Caco-2 (cell line): Measurements from ENCODE around the gene NEIL3. TPM values are rescaled to one million over a fixed set of nuclear protein-coding genes. Genes with fewer than 3 reads are reported as not detected.

Experiments
- BruUV-seq: library from RNA; stranded (reverse); fragments of 400-500 nt; replicated peaks from 2 replicates; lab custom pipeline; 2021; lab: Mats Ljungman, UMichigan
- CTCF ChIA-PET: fragments of 300-600 bp; sonication (Branson Sonifier 250); formaldehyde crosslinking; loops from one replicate; lab custom pipeline; 2022; ENCODE audit warnings: antibody characterized with exemption; lab: Charles Lee
- POLR2A ChIA-PET: fragments of 300-600 bp; sonication (Branson Sonifier 250); formaldehyde crosslinking; loops from one replicate; lab custom pipeline; 2022; ENCODE audit warnings: antibody characterized with exemption; lab: Charles Lee
- DNase-seq, 2 experiments: peaks; one replicate each; pipeline versions ENCODE4 v3.0.0 to v3.0.0-alpha.2; 2020 to 2022
- H3K27me3 ChIP-seq: replicated peaks from 2 replicates; pipeline ENCODE4 v1.6.0; 2011; ENCODE audit warnings: low read length; ENCODE audit not compliant: control insufficient read depth, insufficient read depth
- H3K36me3 ChIP-seq: 2 replicates; pipeline ENCODE4 v1.5.1; 2011; ENCODE audit warnings: low read length; ENCODE audit not compliant: control insufficient read depth, insufficient read depth
- H3K4me1 ChIP-seq: fragments of 250-450 bp; sonication (Bioruptor Pico); 2 replicates; pipeline ENCODE4 v1.5.1; 2020; ENCODE audit warnings: mild to moderate bottlenecking
- H3K4me3 ChIP-seq: 2 replicates; pipeline ENCODE4 v1.5.1; 2011; ENCODE audit warnings: low read depth, mild to moderate bottlenecking, control low read depth, low read length
- H3K9me3 ChIP-seq: fragments of 250-450 bp; sonication (Bioruptor Pico); 2 replicates; pipeline ENCODE4 v1.5.1; 2020; ENCODE audit warnings: mild to moderate bottlenecking, moderate library complexity
- H3K27ac Mint-ChIP-seq: one replicate; pipeline ENCODE4 v1.8.0; 2022; ENCODE audit warnings: mixed read lengths; ENCODE audit not compliant: unreplicated experiment
- H3K27me3 Mint-ChIP-seq: one replicate; pipeline ENCODE4 v1.8.0; 2022; ENCODE audit warnings: mixed read lengths; ENCODE audit not compliant: insufficient read depth, unreplicated experiment
- H3K36me3 Mint-ChIP-seq: one replicate; pipeline ENCODE4 v1.8.0; 2022; ENCODE audit warnings: mild to moderate bottlenecking, mixed read lengths; ENCODE audit not compliant: insufficient read depth, unreplicated experiment
- H3K4me1 Mint-ChIP-seq: one replicate; pipeline ENCODE4 v1.8.0; 2022; ENCODE audit warnings: low read depth, mixed read lengths; ENCODE audit not compliant: unreplicated experiment
- H3K4me3 Mint-ChIP-seq: one replicate; pipeline ENCODE4 v1.8.0; 2022; ENCODE audit warnings: mild to moderate bottlenecking, moderate library complexity, mixed read lengths; ENCODE audit not compliant: unreplicated experiment
- H3K9me3 Mint-ChIP-seq: one replicate; pipeline ENCODE4 v1.8.0; 2022; ENCODE audit warnings: mixed read lengths; ENCODE audit not compliant: unreplicated experiment
- intact Hi-C: fragments of 100-400 bp; cut with micrococcal nuclease; formaldehyde crosslinking; loops from one replicate; pipeline ENCODE4 v1.10.0; 2022; ENCODE audit not compliant: unreplicated experiment
- total RNA-seq: library from RNA; stranded (reverse); gene quantifications from 2 replicates; pipeline ENCODE4 v1.2.3, GENCODE V29; 2022
- TF ChIP-seq, protein P1 (sequence below), 2 experiments: fragments of 200-600 bp in 1 of 2; IDR thresholded peaks; 1 replicate in 1 of 2; 2 replicates in 1 of 2; pipeline versions ENCODE4 v1.5.1 to v1.8.0; 2011 to 2022; ENCODE audit warnings: antibody characterized with exemption in 1 of 2, control low read depth in 1 of 2, inconsistent platforms in 1 of 2, low read depth in 1 of 2, low read length in 1 of 2, mild to moderate bottlenecking in 1 of 2, moderate library complexity in 1 of 2; ENCODE audit not compliant: insufficient read depth in 1 of 2, severe bottlenecking in 1 of 2, unreplicated experiment in 1 of 2

The NEIL3 gene
- total RNA-seq, 1 experiment from 2014 or later, result 8.0 TPM

DNA sequence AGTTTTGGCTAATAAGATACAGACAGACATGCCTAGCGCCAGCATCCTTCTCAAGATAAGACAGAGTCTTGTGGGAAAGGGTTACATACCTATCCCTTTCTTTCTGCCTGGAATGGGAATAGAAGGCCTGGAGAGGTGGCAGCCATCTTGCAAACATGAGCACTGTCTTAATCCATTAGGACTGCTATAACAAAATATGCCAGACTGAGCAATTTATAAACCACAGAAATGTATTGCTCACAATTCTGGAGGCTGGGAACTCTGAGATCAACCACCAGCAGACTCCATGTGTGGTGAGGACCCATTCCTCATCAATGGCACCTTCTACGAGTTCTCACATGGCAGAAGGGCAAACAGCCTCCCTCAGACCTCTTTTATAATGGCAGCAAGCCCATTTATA is 26.5 kb upstream of the NEIL3 start:
- H3K4me1 Mint-ChIP-seq, result no peaks in the 10 kb centered on the region
- no TSS peak for BruUV-seq
- POLR2A ChIA-PET, result no interaction called here
- CTCF ChIA-PET, result no interaction called here
- Histone ChIP-seq H3K4me3 (no peak overlapping the region), H3K4me1 (no peaks in the 10 kb centered on the region), H3K27me3 (no peaks in the 10 kb centered on the region), H3K9me3 (no peaks in the 10 kb centered on the region), H3K36me3 (no peaks in the 10 kb centered on the region)
- no peak overlapping the region for H3K27ac Mint-ChIP-seq
- H3K4me3 Mint-ChIP-seq, result no peak overlapping the region
- intact Hi-C loops, result no loop called here
- H3K27me3 Mint-ChIP-seq, result no peaks in the 10 kb centered on the region
- H3K36me3 Mint-ChIP-seq, result no peaks in the 10 kb centered on the region
- no peaks in the 10 kb centered on the region for H3K9me3 Mint-ChIP-seq
- no peak for DNase-seq
- TF ChIP-seq, protein P1, sequence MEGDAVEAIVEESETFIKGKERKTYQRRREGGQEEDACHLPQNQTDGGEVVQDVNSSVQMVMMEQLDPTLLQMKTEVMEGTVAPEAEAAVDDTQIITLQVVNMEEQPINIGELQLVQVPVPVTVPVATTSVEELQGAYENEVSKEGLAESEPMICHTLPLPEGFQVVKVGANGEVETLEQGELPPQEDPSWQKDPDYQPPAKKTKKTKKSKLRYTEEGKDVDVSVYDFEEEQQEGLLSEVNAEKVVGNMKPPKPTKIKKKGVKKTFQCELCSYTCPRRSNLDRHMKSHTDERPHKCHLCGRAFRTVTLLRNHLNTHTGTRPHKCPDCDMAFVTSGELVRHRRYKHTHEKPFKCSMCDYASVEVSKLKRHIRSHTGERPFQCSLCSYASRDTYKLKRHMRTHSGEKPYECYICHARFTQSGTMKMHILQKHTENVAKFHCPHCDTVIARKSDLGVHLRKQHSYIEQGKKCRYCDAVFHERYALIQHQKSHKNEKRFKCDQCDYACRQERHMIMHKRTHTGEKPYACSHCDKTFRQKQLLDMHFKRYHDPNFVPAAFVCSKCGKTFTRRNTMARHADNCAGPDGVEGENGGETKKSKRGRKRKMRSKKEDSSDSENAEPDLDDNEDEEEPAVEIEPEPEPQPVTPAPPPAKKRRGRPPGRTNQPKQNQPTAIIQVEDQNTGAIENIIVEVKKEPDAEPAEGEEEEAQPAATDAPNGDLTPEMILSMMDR (IDR thresholded peaks at IDR 0.05; ENCODE audit: insufficient read depth in 1 of 2, low read depth in 1 of 2, low read length in 1 of 2, severe bottlenecking in 1 of 2, unreplicated experiment in 1 of 2), result no peak

DNA sequence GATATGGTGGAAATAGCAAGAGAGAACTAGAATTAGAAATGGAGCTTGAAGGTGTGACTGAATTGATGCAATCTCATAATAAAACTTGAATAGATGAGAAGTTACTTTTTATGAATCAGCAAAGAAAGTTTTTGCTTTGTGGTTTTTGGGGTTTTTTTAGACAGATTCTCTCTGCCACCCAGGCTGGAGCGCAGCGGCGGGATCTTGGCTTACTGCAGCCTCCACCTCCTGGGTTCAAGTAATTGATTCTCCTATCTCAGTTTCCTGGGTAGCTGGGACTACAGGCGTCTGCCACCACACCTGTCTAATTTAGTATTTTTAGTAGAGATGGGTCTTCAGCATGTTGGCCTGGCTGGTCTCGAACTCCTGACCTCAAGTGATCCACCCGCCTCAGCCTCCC is 23.7 kb upstream of the NEIL3 start:
- Mint-ChIP-seq H3K4me3 (no peak overlapping the region), H3K9me3 (no peaks in the 10 kb centered on the region), H3K27me3 (peaks cover 2% of the 10 kb centered on the region), H3K4me1 (no peaks in the 10 kb centered on the region), H3K27ac (no peak overlapping the region), H3K36me3 (no peaks in the 10 kb centered on the region)
- no peaks in the 10 kb centered on the region for H3K4me1 ChIP-seq
- ChIA-PET POLR2A (no interaction called here), CTCF (no interaction called here)
- no peak for DNase-seq
- no peaks in the 10 kb centered on the region for H3K27me3 ChIP-seq
- H3K9me3 ChIP-seq, result no peaks in the 10 kb centered on the region
- intact Hi-C loops, result no loop called here
- H3K4me3 ChIP-seq, result no peak overlapping the region
- no TSS peak for BruUV-seq
- H3K36me3 ChIP-seq, result no peaks in the 10 kb centered on the region
- TF ChIP-seq, protein P1 (IDR thresholded peaks at IDR 0.05; ENCODE audit: insufficient read depth in 1 of 2, low read depth in 1 of 2, low read length in 1 of 2, severe bottlenecking in 1 of 2, unreplicated experiment in 1 of 2), result no peak

DNA sequence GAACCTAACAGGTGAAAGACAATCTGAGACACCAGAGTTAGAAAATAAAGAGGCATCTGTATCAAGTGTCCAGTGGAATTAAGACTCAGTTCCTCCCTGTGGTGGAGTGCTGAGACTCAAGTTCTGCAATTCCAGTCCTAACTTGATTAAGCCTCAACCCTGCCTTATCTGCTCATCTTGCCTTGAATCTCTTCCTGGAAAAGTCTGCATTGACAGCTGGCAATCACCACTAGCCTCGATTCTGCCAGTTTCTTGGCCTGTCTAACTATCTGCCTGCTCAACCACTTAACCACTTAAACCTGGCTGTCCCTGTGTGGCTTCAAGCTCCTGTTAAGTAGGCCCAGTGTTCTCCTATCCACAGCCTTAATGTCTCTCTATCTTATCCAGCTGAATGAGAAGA is 22.4 kb upstream of the NEIL3 start:
- ChIA-PET CTCF (no interaction called here), POLR2A (no interaction called here)
- no peak overlapping the region for H3K4me3 Mint-ChIP-seq
- BruUV-seq, result no TSS peak
- no peaks in the 10 kb centered on the region for H3K36me3 ChIP-seq
- H3K27ac Mint-ChIP-seq, result no peak overlapping the region
- no peaks in the 10 kb centered on the region for H3K36me3 Mint-ChIP-seq
- TF ChIP-seq, protein P1 (IDR thresholded peaks at IDR 0.05; ENCODE audit: insufficient read depth in 1 of 2, low read depth in 1 of 2, low read length in 1 of 2, severe bottlenecking in 1 of 2, unreplicated experiment in 1 of 2), result no peak
- H3K4me1 Mint-ChIP-seq, result no peaks in the 10 kb centered on the region
- no peak overlapping the region for H3K4me3 ChIP-seq
- intact Hi-C loops, result no loop called here
- no peak for DNase-seq
- no peaks in the 10 kb centered on the region for H3K4me1 ChIP-seq
- no peaks in the 10 kb centered on the region for H3K9me3 ChIP-seq
- H3K27me3 ChIP-seq, result no peaks in the 10 kb centered on the region
- peaks cover 2% of the 10 kb centered on the region for H3K27me3 Mint-ChIP-seq
- no peaks in the 10 kb centered on the region for H3K9me3 Mint-ChIP-seq
